Endothelial cell of umbilical vein (primary cell): ENCODE data around the gene HOXC11. TPM values are rescaled to one million over a fixed set of nuclear protein-coding genes. Genes with fewer than 3 reads are reported as not detected.

Experiments
- BruUV-seq: library from RNA; stranded (reverse); fragments of 400-500 nt; replicated peaks from 2 replicates; lab custom pipeline; 2021; lab: Mats Ljungman, UMichigan
- CTCF ChIA-PET: fragments of 300-600, 350-600 bp; sonication (Branson Sonifier 250); formaldehyde crosslinking; loops from one replicate; lab custom pipeline; 2021; ENCODE audit warnings: antibody characterized with exemption, inconsistent platforms; lab: Charles Lee
- POLR2A ChIA-PET: fragments of 300-600, 350-600 bp; sonication (Branson Sonifier 250); formaldehyde crosslinking; loops from one replicate; lab custom pipeline; 2021; ENCODE audit warnings: antibody characterized with exemption, inconsistent platforms; lab: Charles Lee
- DNase-seq: peaks from one replicate; pipeline ENCODE4 v3.0.0-alpha.2; 2011; ENCODE audit warnings: low read depth, low spot score
- FAIRE-seq: peaks from 2 replicates; lab custom pipeline; 2011; peaks lifted over from hg19 to GRCh38; lab: Jason Lieb, UNC
- H2AFZ ChIP-seq: 2 replicates; pipeline ENCODE4 v1.6.0; 2012; ENCODE audit warnings: low read depth, low read length, control low read depth, inconsistent platforms
- H3K27ac ChIP-seq: 2 replicates; pipeline ENCODE4 v1.5.1; 2011; ENCODE audit warnings: low read depth, mild to moderate bottlenecking, control low read depth, low read length, moderate library complexity; ENCODE audit not compliant: insufficient read depth
- H3K27me3 ChIP-seq, 2 experiments: 2 replicates each; pipeline versions ENCODE4 v1.6.0 to v1.6.1; 2011; ENCODE audit warnings: low read length in 2 of 2, mixed read lengths in 1 of 2; ENCODE audit not compliant: control insufficient read depth in 2 of 2, insufficient read depth in 2 of 2
- H3K36me3 ChIP-seq, 2 experiments: 2 replicates in 1 of 2; 3 replicates in 1 of 2; pipeline ENCODE4 v1.5.1; 2011; ENCODE audit warnings: low read length in 2 of 2, mild to moderate bottlenecking in 1 of 2, moderate library complexity in 1 of 2; ENCODE audit not compliant: control insufficient read depth in 2 of 2, insufficient read depth in 2 of 2; ENCODE audit errors: extremely low read depth in 1 of 2
- H3K4me1 ChIP-seq: 3 replicates; pipeline ENCODE4 v1.5.1; 2011; ENCODE audit warnings: mild to moderate bottlenecking, low read length; ENCODE audit not compliant: control insufficient read depth, insufficient read depth; ENCODE audit errors: extremely low read depth
- H3K4me2 ChIP-seq: 2 replicates; pipeline ENCODE4 v1.6.1; 2011; ENCODE audit warnings: low read length, control low read depth, mixed read lengths; ENCODE audit not compliant: insufficient read depth
- H3K4me3 ChIP-seq, 3 experiments: fragments of 200-600 bp in 1 of 3; sonication (generic), shearing (Covaris generic) in 1 of 3; replicated peaks in 1 of 3; 2 replicates each; pipeline ENCODE4 v1.5.1; 2011 to 2016; ENCODE audit warnings: control low read depth in 3 of 3, low read length in 3 of 3, mild to moderate bottlenecking in 2 of 3, inconsistent platforms in 1 of 3, low read depth in 1 of 3, moderate library complexity in 1 of 3; ENCODE audit not compliant: insufficient read depth in 1 of 3
- H3K79me2 ChIP-seq: 2 replicates; pipeline ENCODE4 v1.6.0; 2012; ENCODE audit warnings: low read length, inconsistent platforms; ENCODE audit not compliant: control insufficient read depth, insufficient read depth
- H3K9ac ChIP-seq: replicated peaks from 2 replicates; pipeline ENCODE3; 2011; ENCODE audit warnings: low read length, control low read depth; ENCODE audit not compliant: insufficient read depth; ENCODE audit errors: extremely low read depth
- H3K9me1 ChIP-seq: replicated peaks from 3 replicates; pipeline ENCODE4 v1.6.0; 2011; ENCODE audit warnings: mild to moderate bottlenecking, low read length; ENCODE audit not compliant: control insufficient read depth, insufficient read depth; ENCODE audit errors: extremely low read depth
- H3K9me3 ChIP-seq: replicated peaks from 2 replicates; pipeline ENCODE4 v1.5.1; 2012; ENCODE audit warnings: low read length, inconsistent platforms; ENCODE audit not compliant: control insufficient read depth, insufficient read depth
- H4K20me1 ChIP-seq: replicated peaks from 2 replicates; pipeline ENCODE3; 2011; ENCODE audit warnings: mild to moderate bottlenecking, low read length; ENCODE audit not compliant: control insufficient read depth, insufficient read depth; ENCODE audit errors: extremely low read depth
- EZH2 ChIP-seq: IDR thresholded peaks from 2 replicates; pipeline ENCODE4 v1.6.1; 2012; ENCODE audit warnings: borderline replicate concordance, low read depth, mild to moderate bottlenecking, moderate library complexity, low read length, inconsistent platforms; ENCODE audit not compliant: severe bottlenecking
- FOS ChIP-seq: IDR thresholded peaks from 2 replicates; pipeline ENCODE4 v1.6.1; 2011; ENCODE audit warnings: mild to moderate bottlenecking, low read length, moderate library complexity, borderline replicate concordance; ENCODE audit not compliant: insufficient read depth
- GATA2 ChIP-seq: IDR thresholded peaks from 2 replicates; pipeline ENCODE4 v1.7.0; 2011; ENCODE audit warnings: low read depth, mild to moderate bottlenecking, moderate library complexity, mixed read lengths, low read length; ENCODE audit not compliant: insufficient read length, insufficient read depth
- JUN ChIP-seq: IDR thresholded peaks from 2 replicates; pipeline ENCODE4 v1.6.1; 2011; ENCODE audit warnings: borderline replicate concordance, low read depth; ENCODE audit not compliant: insufficient read length, insufficient read depth
- MAX ChIP-seq: IDR thresholded peaks from 2 replicates; pipeline ENCODE4 v1.6.1; 2011; ENCODE audit not compliant: insufficient read depth, insufficient read length
- MYC ChIP-seq: IDR thresholded peaks from one replicate; pipeline ENCODE4 v1.6.1; 2011; ENCODE audit warnings: mild to moderate bottlenecking, low read depth, low read length
- POLR2A ChIP-seq: IDR thresholded peaks from 2 replicates; pipeline ENCODE4 v1.6.1; 2012; ENCODE audit warnings: low read depth, mild to moderate bottlenecking, control low read depth, low read length
- POLR2AphosphoS5 ChIP-seq: IDR thresholded peaks from 2 replicates; pipeline ENCODE4 v1.6.1; 2012; ENCODE audit warnings: low read depth, mild to moderate bottlenecking, control low read depth, low read length, moderate library complexity; ENCODE audit not compliant: insufficient read depth
- dilution Hi-C: fragments of 300-500 bp; cut with MboI; formaldehyde crosslinking; loops from one replicate; pipeline ENCODE4 v1.15.0; 2019; ENCODE audit warnings: low sequenced_read_pairs; ENCODE audit not compliant: extremely low pct_ligation_motif_present
- intact Hi-C: fragments of 100-400 bp; cut with micrococcal nuclease; formaldehyde crosslinking; loops from one replicate; pipeline ENCODE4 v1.10.0; 2022
- polyA plus RNA-seq, 4 experiments: library from polyadenylated mRNA; depleted of rRNA in 3 of 4; stranded (reverse) in 3 of 4; unstranded in 1 of 4; fragments of >200 nt; gene quantifications; 2 replicates each; pipeline versions ENCODE4 v1.2.1 to v1.2.3, GENCODE V29; 2011 to 2012; ENCODE audit warnings: missing spikeins in 1 of 4
- total RNA-seq: library from RNA; stranded (reverse); gene quantifications from 2 replicates; pipeline ENCODE4 v1.2.3, GENCODE V29; 2021
- TF ChIP-seq, protein P1 (sequence below), 2 donors: IDR thresholded peaks; 1 replicate in 1 of 2; 2 replicates in 1 of 2; pipeline ENCODE4 v1.5.1; 2011; ENCODE audit warnings: low read length in 2 of 2, mild to moderate bottlenecking in 2 of 2, moderate library complexity in 2 of 2, control low read depth in 1 of 2, inconsistent platforms in 1 of 2, low read depth in 1 of 2; ENCODE audit not compliant: insufficient read depth in 1 of 2; ENCODE audit errors: extremely low read depth in 1 of 2

Gene HOXC11
- total and polyA plus RNA-seq, 2 donors (not counting 3 experiments of a cell fraction or from before 2014, with no cell fraction given): not detected

DNA sequence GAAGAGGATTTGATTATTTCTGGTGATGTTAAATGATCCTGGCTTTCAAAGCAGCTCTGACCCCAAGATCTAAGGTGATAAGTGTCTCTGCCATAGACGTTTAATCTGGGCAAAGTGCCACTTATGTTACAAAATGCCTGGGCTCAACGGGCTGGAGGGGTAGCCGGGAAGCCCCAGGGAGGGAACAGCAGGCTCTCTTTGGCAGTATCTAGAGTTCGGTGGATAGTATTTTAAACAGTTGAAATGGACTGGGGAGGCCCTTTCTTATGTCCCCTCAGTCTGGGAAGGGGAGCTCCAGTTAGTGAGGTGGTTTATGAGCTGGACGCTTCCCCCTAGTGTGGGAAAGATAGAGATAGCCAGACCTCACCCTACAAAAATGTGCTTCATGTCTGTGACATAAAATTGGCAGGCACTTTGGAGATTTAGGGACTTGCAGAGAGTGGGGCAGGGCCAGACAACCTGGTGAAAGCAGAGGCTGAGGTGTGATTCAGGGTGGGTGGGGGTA lies 5.5 kb upstream of the HOXC11 start:
- no peaks in the 10 kb centered on the region for H3K9me3 ChIP-seq
- H3K9ac ChIP-seq: no peak overlapping the region
- ChIA-PET POLR2A (no interaction called here), CTCF (no interaction called here)
- H4K20me1 ChIP-seq: no peaks in the 10 kb centered on the region
- dilution Hi-C loops (no loop called here), intact Hi-C loops (no loop called here)
- no peaks in the 10 kb centered on the region for H3K36me3 ChIP-seq
- no peaks in the 10 kb centered on the region for H3K9me1 ChIP-seq
- H3K4me3 ChIP-seq: no peak overlapping the region
- FAIRE-seq (no peak), DNase-seq (no peak)
- H3K79me2 ChIP-seq: no peaks in the 10 kb centered on the region
- no peaks in the 10 kb centered on the region for H3K4me1 ChIP-seq
- H3K4me2 ChIP-seq: no peak overlapping the region
- H2AFZ ChIP-seq: no peak overlapping the region
- no peak overlapping the region for H3K27ac ChIP-seq
- peaks cover 96 to 100% of the 10 kb centered on the region in 2 experiments for H3K27me3 ChIP-seq
- TF ChIP-seq FOS (no peak), MYC (no peak), POLR2AphosphoS5 (no peak), POLR2A (no peak), EZH2 (no peak), MAX (no peak), JUN (no peak), GATA2 (no peak)
- TF ChIP-seq, protein P1, sequence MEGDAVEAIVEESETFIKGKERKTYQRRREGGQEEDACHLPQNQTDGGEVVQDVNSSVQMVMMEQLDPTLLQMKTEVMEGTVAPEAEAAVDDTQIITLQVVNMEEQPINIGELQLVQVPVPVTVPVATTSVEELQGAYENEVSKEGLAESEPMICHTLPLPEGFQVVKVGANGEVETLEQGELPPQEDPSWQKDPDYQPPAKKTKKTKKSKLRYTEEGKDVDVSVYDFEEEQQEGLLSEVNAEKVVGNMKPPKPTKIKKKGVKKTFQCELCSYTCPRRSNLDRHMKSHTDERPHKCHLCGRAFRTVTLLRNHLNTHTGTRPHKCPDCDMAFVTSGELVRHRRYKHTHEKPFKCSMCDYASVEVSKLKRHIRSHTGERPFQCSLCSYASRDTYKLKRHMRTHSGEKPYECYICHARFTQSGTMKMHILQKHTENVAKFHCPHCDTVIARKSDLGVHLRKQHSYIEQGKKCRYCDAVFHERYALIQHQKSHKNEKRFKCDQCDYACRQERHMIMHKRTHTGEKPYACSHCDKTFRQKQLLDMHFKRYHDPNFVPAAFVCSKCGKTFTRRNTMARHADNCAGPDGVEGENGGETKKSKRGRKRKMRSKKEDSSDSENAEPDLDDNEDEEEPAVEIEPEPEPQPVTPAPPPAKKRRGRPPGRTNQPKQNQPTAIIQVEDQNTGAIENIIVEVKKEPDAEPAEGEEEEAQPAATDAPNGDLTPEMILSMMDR (IDR thresholded peaks at IDR 0.05; ENCODE audit: extremely low read depth in 1 of 2, insufficient read depth in 1 of 2, low read depth in 1 of 2, low read length in 2 of 2): no peak
- BruUV-seq: no TSS peak
